Breast epithelium (tissue), 3 donors: ENCODE results near the gene TBL1XR1.

Experiments
- CTCF ChIP-seq, 3 donors: fragments of 450-650 bp; IDR thresholded peaks; one replicate each; pipeline ENCODE4 v1.5.1; 2016 to 2017; ENCODE audit warnings: antibody characterized with exemption in 3 of 3, mild to moderate bottlenecking in 3 of 3, moderate library complexity in 3 of 3
- POLR2A ChIP-seq: fragments of 450-650 bp; IDR thresholded peaks from one replicate; pipeline ENCODE4 v1.6.1; 2016; ENCODE audit warnings: antibody characterized with exemption, mild to moderate bottlenecking, moderate library complexity
- POLR2AphosphoS5 ChIP-seq, 3 donors: sonication (generic); formaldehyde crosslinking; IDR thresholded peaks; one replicate each; pipeline ENCODE4 v1.6.1; 2017; ENCODE audit warnings: antibody characterized with exemption in 3 of 3

- TF ChIP-seq POLR2AphosphoS5 (IDR thresholded peaks at IDR 0.05) (no peak), POLR2A (no peak), CTCF (IDR thresholded peaks at IDR 0.05) (no peak)
Measured at GRCh38 chr3:177102553-177102952, 94.7 kb downstream of the TBL1XR1 start.
